ENCODE data around the gene GNAL.

- TF ChIP-seq, protein P1, sequence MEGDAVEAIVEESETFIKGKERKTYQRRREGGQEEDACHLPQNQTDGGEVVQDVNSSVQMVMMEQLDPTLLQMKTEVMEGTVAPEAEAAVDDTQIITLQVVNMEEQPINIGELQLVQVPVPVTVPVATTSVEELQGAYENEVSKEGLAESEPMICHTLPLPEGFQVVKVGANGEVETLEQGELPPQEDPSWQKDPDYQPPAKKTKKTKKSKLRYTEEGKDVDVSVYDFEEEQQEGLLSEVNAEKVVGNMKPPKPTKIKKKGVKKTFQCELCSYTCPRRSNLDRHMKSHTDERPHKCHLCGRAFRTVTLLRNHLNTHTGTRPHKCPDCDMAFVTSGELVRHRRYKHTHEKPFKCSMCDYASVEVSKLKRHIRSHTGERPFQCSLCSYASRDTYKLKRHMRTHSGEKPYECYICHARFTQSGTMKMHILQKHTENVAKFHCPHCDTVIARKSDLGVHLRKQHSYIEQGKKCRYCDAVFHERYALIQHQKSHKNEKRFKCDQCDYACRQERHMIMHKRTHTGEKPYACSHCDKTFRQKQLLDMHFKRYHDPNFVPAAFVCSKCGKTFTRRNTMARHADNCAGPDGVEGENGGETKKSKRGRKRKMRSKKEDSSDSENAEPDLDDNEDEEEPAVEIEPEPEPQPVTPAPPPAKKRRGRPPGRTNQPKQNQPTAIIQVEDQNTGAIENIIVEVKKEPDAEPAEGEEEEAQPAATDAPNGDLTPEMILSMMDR (IDR thresholded peaks at IDR 0.05; ENCODE audit: low read depth, low read length, missing input control) = peak; percentile 59
- no peak for TF ChIP-seq NR2F2 (IDR thresholded peaks at IDR 0.05)
- no peak for TF ChIP-seq FOXA1 (IDR thresholded peaks at IDR 0.05)
- no peak for TF ChIP-seq TAF1 (conservative IDR thresholded peaks at IDR 0.05)
Measured at GRCh38 chr18:11654736-11655605, 34.1 kb upstream of the GNAL start.

All from liver (tissue), 3 donors.